DMS153 (cell line): ENCODE data around the gene HAGH.

Source experiments
- DNase-seq: peaks from one replicate; lab custom pipeline; 2025; lab: John Stamatoyannopoulos, UW

Gene HAGH

GRCh38 chr16:1786242-1787055 lies 40.2 kb downstream of the HAGH start:
- no peak for DNase-seq

GRCh38 chr16:1785846-1786170 lies 40.8 kb downstream of the HAGH start:
- no peak for DNase-seq

GRCh38 chr16:1784977-1785845 lies 41.4 kb downstream of the HAGH start:
- no peak for DNase-seq

- peak; percentile 100 for DNase-seq
These were observed 44.0 kb downstream of the HAGH start, which contains the start of the genes NUBP2 and SPSB3 for GRCh38 chr16:1782408-1783264. NUBP2 (plus strand) TSS chr16:1782960; CDS start chr16:1783021, 61 bp downstream. SPSB3 (minus strand) TSS chr16:1782571; CDS start chr16:1781483, 1,088 bp downstream.

GRCh38 chr16:1781758-1782407 lies 44.7 kb downstream of the HAGH start:
- no peak for DNase-seq

- DNase-seq = no peak
These were observed 45.4 kb downstream of the HAGH start for GRCh38 chr16:1781254-1781653.

GRCh38 chr16:1780677-1781072 lies 46.0 kb downstream of the HAGH start:
- DNase-seq = no peak

- DNase-seq = no peak
These were observed 46.6 kb downstream of the HAGH start for GRCh38 chr16:1779741-1780676.

GRCh38 chr16:1779234-1779701 lies 47.4 kb downstream of the HAGH start:
- DNase-seq = no peak

GRCh38 chr16:1778200-1779179 lies 48.1 kb downstream of the HAGH start:
- DNase-seq = no peak

- no peak for DNase-seq
These were observed 49.0 kb downstream of the HAGH start for GRCh38 chr16:1777375-1778199.

- DNase-seq = no peak
These were observed 49.6 kb downstream of the HAGH start for GRCh38 chr16:1776991-1777374.

GRCh38 chr16:1776672-1776955 lies 50.0 kb downstream of the HAGH start:
- no peak for DNase-seq

GRCh38 chr16:1775846-1776671 lies 50.6 kb downstream of the HAGH start:
- no peak for DNase-seq

- DNase-seq = no peak
These were observed 51.4 kb downstream of the HAGH start for GRCh38 chr16:1775006-1775845.

- no peak for DNase-seq
These were observed 52.2 kb downstream of the HAGH start for GRCh38 chr16:1774448-1774780.
